HL-60/S4 (cell line): Measurements from ENCODE around the gene HCAR3.
"Not testable (repeated sequence)": the region's sequence is repeated elsewhere in the genome, so short reads cannot be mapped to it uniquely, and the experiment has no call there.

Experiments used
- in situ Hi-C: fragments of 300-500 bp; cut with MboI; formaldehyde crosslinking; loops from 2 replicates; pipeline ENCODE4 v1.14.3; 2022; ENCODE audit warnings: low sequenced_read_pairs

The HCAR3 gene

GRCh38 chr12:122724641-122725243 is 8.1 kb upstream of the HCAR3 start:
- in situ Hi-C loops = no loop called here

GRCh38 chr12:122722387-122722786 is 5.8 kb upstream of the HCAR3 start:
- in situ Hi-C loops = no loop called here

- in situ Hi-C loops = no loop called here
Measured at GRCh38 chr12:122721057-122721545, 4.5 kb upstream of the HCAR3 start.

- in situ Hi-C loops = not testable (repeated sequence)
Measured at GRCh38 chr12:122715211-122715610, 1.4 kb downstream of the HCAR3 start.

- in situ Hi-C loops = not testable (repeated sequence)
Measured at GRCh38 chr12:122713491-122714188, 3.0 kb downstream of the HCAR3 start.

- in situ Hi-C loops = not testable (repeated sequence)
Measured at GRCh38 chr12:122711266-122711665, 5.3 kb downstream of the HCAR3 start.

- in situ Hi-C loops = not testable (repeated sequence)
Measured at GRCh38 chr12:122710341-122710740, 6.3 kb downstream of the HCAR3 start.

- in situ Hi-C loops = not testable (repeated sequence)
Measured at GRCh38 chr12:122709287-122709686, 7.3 kb downstream of the HCAR3 start.

- in situ Hi-C loops = not testable (repeated sequence)
Measured at GRCh38 chr12:122703841-122704240, 12.8 kb downstream of the HCAR3 start.

- in situ Hi-C loops = not testable (repeated sequence)
Measured at GRCh38 chr12:122702890-122703611, 13.6 kb downstream of the HCAR3 start, which contains the start of gene HCAR2. Gene HCAR2 (minus strand): TSS chr12:122703357. CDS start chr12:122703283, 74 bp downstream.

- in situ Hi-C loops = not testable (repeated sequence)
Measured at GRCh38 chr12:122701481-122701880, 15.1 kb downstream of the HCAR3 start.

GRCh38 chr12:122700038-122700710 is 16.4 kb downstream of the HCAR3 start:
- in situ Hi-C loops = not testable (repeated sequence)

- in situ Hi-C loops = not testable (repeated sequence)
Measured at GRCh38 chr12:122696922-122697321, 19.7 kb downstream of the HCAR3 start.

- in situ Hi-C loops = no loop called here
Measured at GRCh38 chr12:122691566-122691965, 25.0 kb downstream of the HCAR3 start.

- in situ Hi-C loops = no loop called here
Measured at GRCh38 chr12:122688291-122688690, 28.3 kb downstream of the HCAR3 start.

- in situ Hi-C loops = no loop called here
Measured at GRCh38 chr12:122687086-122687485, 29.5 kb downstream of the HCAR3 start.

- in situ Hi-C loops = no loop called here
Measured at GRCh38 chr12:122686538-122686937, 30.1 kb downstream of the HCAR3 start.

- in situ Hi-C loops = no loop called here
Measured at GRCh38 chr12:122684297-122684813, 32.3 kb downstream of the HCAR3 start.

- in situ Hi-C loops = no loop called here
Measured at GRCh38 chr12:122681814-122682213, 34.8 kb downstream of the HCAR3 start.

GRCh38 chr12:122680989-122681388 is 35.6 kb downstream of the HCAR3 start:
- in situ Hi-C loops = not testable (repeated sequence)

GRCh38 chr12:122676781-122677180 is 39.8 kb downstream of the HCAR3 start:
- in situ Hi-C loops = not testable (repeated sequence)
